Nephron progenitor cell (in vitro differentiated cells): Measurements from ENCODE around the gene CCDC32.
A peak's percentile ranks its signal among the peaks of the same experiment; 100 is the strongest.

Experiments
- DNase-seq: peaks from one replicate; pipeline ENCODE4 v3.0.0; 2021
- H3K27ac Mint-ChIP-seq: 2 replicates; pipeline ENCODE4 v1.8.0; 2021; ENCODE audit warnings: mild to moderate bottlenecking, moderate library complexity, mixed read lengths
- H3K27me3 Mint-ChIP-seq: 2 replicates; pipeline ENCODE4 v1.8.0; 2021; ENCODE audit warnings: mild to moderate bottlenecking, low read depth, mixed read lengths; ENCODE audit not compliant: poor library complexity
- H3K36me3 Mint-ChIP-seq: 2 replicates; pipeline ENCODE4 v1.8.0; 2021; ENCODE audit warnings: low read depth, mixed read lengths
- H3K4me1 Mint-ChIP-seq: 2 replicates; pipeline ENCODE4 v1.8.0; 2021; ENCODE audit warnings: mixed read lengths
- H3K4me3 Mint-ChIP-seq: 2 replicates; pipeline ENCODE4 v1.8.0; 2021; ENCODE audit warnings: mild to moderate bottlenecking, moderate library complexity, mixed read lengths
- H3K9me3 Mint-ChIP-seq: 2 replicates; pipeline ENCODE4 v1.8.0; 2021; ENCODE audit warnings: mild to moderate bottlenecking, moderate library complexity, mixed read lengths
- TF ChIP-seq, protein P1 (sequence below): fragments of 200-600 bp; sonication (generic); IDR thresholded peaks from 2 replicates; pipeline ENCODE4 v1.5.0; 2021; ENCODE audit warnings: antibody characterized with exemption

The CCDC32 gene

GRCh38 chr15:40549894-40550293 lies 14.9 kb downstream of the CCDC32 start:
- no peak overlapping the region for H3K27ac Mint-ChIP-seq
- H3K9me3 Mint-ChIP-seq = no peaks in the 10 kb centered on the region
- H3K36me3 Mint-ChIP-seq = peaks cover 24% of the 10 kb centered on the region
- H3K4me3 Mint-ChIP-seq = no peak overlapping the region
- peaks cover 28% of the 10 kb centered on the region for H3K4me1 Mint-ChIP-seq
- no peak for DNase-seq
- TF ChIP-seq, protein P1, sequence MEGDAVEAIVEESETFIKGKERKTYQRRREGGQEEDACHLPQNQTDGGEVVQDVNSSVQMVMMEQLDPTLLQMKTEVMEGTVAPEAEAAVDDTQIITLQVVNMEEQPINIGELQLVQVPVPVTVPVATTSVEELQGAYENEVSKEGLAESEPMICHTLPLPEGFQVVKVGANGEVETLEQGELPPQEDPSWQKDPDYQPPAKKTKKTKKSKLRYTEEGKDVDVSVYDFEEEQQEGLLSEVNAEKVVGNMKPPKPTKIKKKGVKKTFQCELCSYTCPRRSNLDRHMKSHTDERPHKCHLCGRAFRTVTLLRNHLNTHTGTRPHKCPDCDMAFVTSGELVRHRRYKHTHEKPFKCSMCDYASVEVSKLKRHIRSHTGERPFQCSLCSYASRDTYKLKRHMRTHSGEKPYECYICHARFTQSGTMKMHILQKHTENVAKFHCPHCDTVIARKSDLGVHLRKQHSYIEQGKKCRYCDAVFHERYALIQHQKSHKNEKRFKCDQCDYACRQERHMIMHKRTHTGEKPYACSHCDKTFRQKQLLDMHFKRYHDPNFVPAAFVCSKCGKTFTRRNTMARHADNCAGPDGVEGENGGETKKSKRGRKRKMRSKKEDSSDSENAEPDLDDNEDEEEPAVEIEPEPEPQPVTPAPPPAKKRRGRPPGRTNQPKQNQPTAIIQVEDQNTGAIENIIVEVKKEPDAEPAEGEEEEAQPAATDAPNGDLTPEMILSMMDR = no peak
- peaks cover 2% of the 10 kb centered on the region for H3K27me3 Mint-ChIP-seq

DNA sequence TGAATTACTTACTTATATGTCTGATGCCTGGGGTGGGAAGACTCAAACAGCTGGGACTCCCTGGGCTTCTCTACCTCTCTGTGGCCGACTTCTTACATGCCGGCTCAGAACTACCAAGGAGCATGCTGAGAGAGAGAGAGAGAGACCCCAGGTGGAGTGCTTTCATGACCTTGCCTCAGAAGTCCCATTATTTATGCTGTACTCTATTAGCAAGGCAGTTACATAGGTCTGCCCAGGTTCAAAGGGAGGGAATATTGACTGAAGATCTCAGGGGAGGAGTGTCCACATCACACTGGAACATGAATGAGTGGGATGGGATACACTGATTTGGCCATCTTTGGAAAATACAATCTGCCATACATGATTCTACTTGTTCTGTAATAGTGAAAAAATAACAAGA lies 16.2 kb downstream of the CCDC32 start:
- H3K4me3 Mint-ChIP-seq = no peak overlapping the region
- TF ChIP-seq, protein P1 = no peak
- no peaks in the 10 kb centered on the region for H3K9me3 Mint-ChIP-seq
- DNase-seq = no peak
- peak overlapping the region; percentile 62 for H3K27ac Mint-ChIP-seq
- peaks cover 24% of the 10 kb centered on the region for H3K36me3 Mint-ChIP-seq
- H3K27me3 Mint-ChIP-seq = peaks cover under 1% of the 10 kb centered on the region
- H3K4me1 Mint-ChIP-seq = peaks cover 20% of the 10 kb centered on the region

DNA sequence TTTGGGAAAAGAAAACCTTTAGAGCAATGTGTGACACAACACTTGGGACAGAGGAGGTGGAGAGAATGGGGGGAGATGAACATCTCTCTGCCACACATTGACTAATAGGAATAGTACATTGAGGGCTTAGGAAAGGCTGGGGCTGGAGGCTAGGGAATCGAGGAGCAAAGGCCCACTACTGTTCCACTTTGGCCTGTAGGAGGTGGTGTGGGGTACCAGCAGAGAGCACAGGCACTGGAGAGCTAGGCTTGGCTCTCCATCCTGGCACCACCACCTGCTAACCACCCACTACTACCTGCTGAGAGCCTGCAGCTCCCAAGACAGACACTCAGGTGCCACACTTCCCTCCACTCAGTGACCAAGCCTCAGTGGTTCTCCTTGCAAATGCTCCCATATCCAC lies 19.4 kb downstream of the CCDC32 start:
- no peak for DNase-seq
- TF ChIP-seq, protein P1 = no peak
- no peaks in the 10 kb centered on the region for H3K9me3 Mint-ChIP-seq
- H3K27ac Mint-ChIP-seq = no peak overlapping the region
- H3K4me3 Mint-ChIP-seq = no peak overlapping the region
- H3K4me1 Mint-ChIP-seq = peaks cover 20% of the 10 kb centered on the region
- peaks cover 18% of the 10 kb centered on the region for H3K36me3 Mint-ChIP-seq
- no peaks in the 10 kb centered on the region for H3K27me3 Mint-ChIP-seq

DNA sequence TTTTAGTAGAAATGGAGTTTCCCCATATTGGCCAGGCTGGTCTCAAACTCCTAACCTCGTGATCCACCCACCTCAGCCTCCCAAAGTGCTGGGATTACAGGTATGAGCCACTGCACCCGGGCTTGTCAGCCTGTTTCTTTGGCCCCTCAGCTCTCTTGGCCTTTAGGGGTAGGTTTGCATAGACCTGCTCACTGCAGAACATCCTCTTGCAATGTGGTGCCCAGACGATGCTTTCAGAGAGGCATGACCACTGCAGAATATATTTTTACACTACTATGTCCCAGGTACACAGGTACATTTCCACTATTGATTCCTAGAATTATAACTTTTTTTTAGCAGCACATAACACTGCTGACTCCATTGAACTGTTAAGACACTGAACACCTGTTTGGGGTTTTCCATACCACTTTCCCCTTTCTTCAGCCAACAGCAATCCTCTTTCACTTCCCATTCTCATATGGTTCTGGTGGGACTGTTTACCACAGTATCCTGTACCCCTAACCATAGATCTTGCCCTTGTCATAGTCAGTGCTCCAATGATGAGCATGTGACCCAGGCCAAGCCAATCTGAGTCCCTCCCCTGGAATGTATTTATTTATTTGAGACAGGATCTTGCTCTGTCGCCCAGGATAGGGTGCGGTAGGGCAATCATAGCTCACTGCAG lies 21.1 kb downstream of the CCDC32 start:
- Mint-ChIP-seq H3K4me3 (no peak overlapping the region), H3K27ac (peak overlapping the region; percentile 61), H3K9me3 (no peaks in the 10 kb centered on the region), H3K36me3 (peaks cover 4% of the 10 kb centered on the region), H3K4me1 (peaks cover 31% of the 10 kb centered on the region), H3K27me3 (no peaks in the 10 kb centered on the region)
- TF ChIP-seq, protein P1 = no peak
- DNase-seq = no peak

- TF ChIP-seq, protein P1 = no peak
- Mint-ChIP-seq H3K9me3 (no peaks in the 10 kb centered on the region), H3K36me3 (no peaks in the 10 kb centered on the region), H3K4me3 (no peak overlapping the region), H3K4me1 (peaks cover 38% of the 10 kb centered on the region), H3K27me3 (no peaks in the 10 kb centered on the region), H3K27ac (no peak overlapping the region)
- no peak for DNase-seq
Measured at GRCh38 chr15:40543082-40543481, 21.8 kb downstream of the CCDC32 start.

DNA sequence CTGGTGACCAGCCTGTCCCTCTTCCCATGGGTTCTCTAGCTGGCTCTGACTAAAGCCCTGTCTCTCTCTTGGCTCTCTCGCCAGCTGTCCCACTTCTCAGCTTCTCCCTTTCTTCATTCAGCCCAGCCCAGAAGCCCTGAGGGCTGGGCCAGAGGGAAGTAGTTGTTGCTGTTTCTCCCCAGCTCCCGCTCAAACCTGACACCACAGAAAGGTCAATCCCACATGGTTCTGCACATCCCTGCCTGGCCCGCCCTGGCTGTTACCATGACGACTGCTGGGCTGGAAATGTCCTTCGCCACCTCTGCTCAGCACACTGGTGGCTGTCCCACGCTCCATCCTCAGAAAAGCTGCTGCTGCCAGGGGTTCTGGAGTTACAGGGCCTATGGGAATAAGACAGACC lies 25.9 kb downstream of the CCDC32 start:
- H3K27ac Mint-ChIP-seq = peak overlapping the region; percentile 82
- H3K4me1 Mint-ChIP-seq = peaks cover 56% of the 10 kb centered on the region
- H3K4me3 Mint-ChIP-seq = peak overlapping the region; percentile 38
- peaks cover 4% of the 10 kb centered on the region for H3K27me3 Mint-ChIP-seq
- no peaks in the 10 kb centered on the region for H3K36me3 Mint-ChIP-seq
- H3K9me3 Mint-ChIP-seq = no peaks in the 10 kb centered on the region
- DNase-seq = peak; percentile 72
- TF ChIP-seq, protein P1 = no peak
